ENCODE results near the gene RFC1.

DNA sequence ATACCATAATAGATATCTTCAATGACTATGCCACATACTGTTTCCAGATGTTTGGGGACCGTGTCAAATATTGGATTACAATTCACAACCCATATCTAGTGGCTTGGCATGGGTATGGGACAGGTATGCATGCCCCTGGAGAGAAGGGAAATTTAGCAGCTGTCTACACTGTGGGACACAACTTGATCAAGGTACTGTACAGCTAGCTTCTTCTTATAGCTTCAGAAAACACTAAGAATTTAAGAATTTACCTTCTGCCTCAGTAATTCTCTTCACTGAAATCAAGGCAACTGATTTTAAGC, 41.4 kb upstream of the RFC1 start:
- TF ChIP-seq CTCF (IDR thresholded peaks at IDR 0.05) = no peak
- no peak for TF ChIP-seq POLR2AphosphoS5 (IDR thresholded peaks at IDR 0.05)

All from prostate gland (tissue), 2 donors.